ENCODE results near the gene TARS3.

TARS3 gene

GRCh38 chr15:101621961-101622360 is 102.3 kb downstream of the TARS3 start:
- no peak for DNase-seq (ENCODE audit: low spot score)

- no peak for DNase-seq (ENCODE audit: low spot score)
Observed at GRCh38 chr15:101620671-101621070, 103.6 kb downstream of the TARS3 start.

GRCh38 chr15:101619615-101619865 is 104.7 kb downstream of the TARS3 start:
- no peak for DNase-seq (ENCODE audit: low spot score)

GRCh38 chr15:101618851-101619614 is 105.2 kb downstream of the TARS3 start:
- no peak for DNase-seq (ENCODE audit: low spot score)

GRCh38 chr15:101618076-101618475 is 106.2 kb downstream of the TARS3 start:
- no peak for DNase-seq (ENCODE audit: low spot score)

GRCh38 chr15:101617390-101617965 is 106.8 kb downstream of the TARS3 start:
- DNase-seq (ENCODE audit: low spot score): no peak

GRCh38 chr15:101615986-101616848 is 108.1 kb downstream of the TARS3 start:
- no peak for DNase-seq (ENCODE audit: low spot score)

- DNase-seq (ENCODE audit: low spot score): no peak
Observed at GRCh38 chr15:101615414-101615985, 108.8 kb downstream of the TARS3 start.

GRCh38 chr15:101614761-101615160 is 109.5 kb downstream of the TARS3 start:
- DNase-seq (ENCODE audit: low spot score): no peak

GRCh38 chr15:101614001-101614585 is 110.2 kb downstream of the TARS3 start:
- no peak for DNase-seq (ENCODE audit: low spot score)

GRCh38 chr15:101613130-101614000 is 110.9 kb downstream of the TARS3 start:
- DNase-seq (ENCODE audit: low spot score): no peak

GRCh38 chr15:101612676-101613075 is 111.6 kb downstream of the TARS3 start:
- no peak for DNase-seq (ENCODE audit: low spot score)

GRCh38 chr15:101611580-101612299 is 112.5 kb downstream of the TARS3 start:
- DNase-seq (ENCODE audit: low spot score): no peak

- no peak for DNase-seq (ENCODE audit: low spot score)
Observed at GRCh38 chr15:101611007-101611406, 113.3 kb downstream of the TARS3 start.

- DNase-seq (ENCODE audit: low spot score): no peak
Observed at GRCh38 chr15:101610611-101611000, 113.7 kb downstream of the TARS3 start.

GRCh38 chr15:101609742-101610610 is 114.3 kb downstream of the TARS3 start:
- no peak for DNase-seq (ENCODE audit: low spot score)

- no peak for DNase-seq (ENCODE audit: low spot score)
Observed at GRCh38 chr15:101608201-101608600, 116.1 kb downstream of the TARS3 start.

GRCh38 chr15:101607108-101607507 is 117.2 kb downstream of the TARS3 start:
- no peak for DNase-seq (ENCODE audit: low spot score)

- no peak for DNase-seq (ENCODE audit: low spot score)
Observed at GRCh38 chr15:101604124-101604874, 120.0 kb downstream of the TARS3 start.
